ENCODE measurements around the gene NAGK.

Gene NAGK

DNA sequence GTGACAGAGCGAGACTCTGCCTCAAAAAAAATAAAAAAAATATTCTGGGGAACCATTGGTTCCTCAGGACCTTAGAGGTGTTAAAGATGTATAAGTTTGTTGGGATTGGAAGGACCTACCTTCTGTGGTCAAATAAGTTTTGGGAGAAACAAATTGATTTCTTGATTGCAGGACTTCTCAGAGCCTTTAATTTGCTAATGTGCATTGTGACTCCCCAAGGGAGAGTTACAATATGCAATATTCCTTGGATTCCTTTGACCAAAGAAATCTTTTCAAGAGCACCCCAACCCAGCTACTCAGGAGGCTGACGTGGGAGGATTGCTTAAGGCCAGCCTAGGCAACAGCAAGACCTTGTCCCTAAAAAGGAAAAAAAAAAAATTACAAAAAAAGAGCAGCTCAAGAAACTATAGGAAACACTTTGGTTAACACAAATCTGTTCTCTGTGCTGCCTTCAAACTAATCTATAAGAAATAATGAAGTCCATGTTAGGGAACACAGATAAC is 6.5 kb downstream of the NAGK start:
- H3K9me3 ChIP-seq (ENCODE audit: control insufficient read depth, insufficient read depth, low read depth, low read length), result no peaks in the 10 kb centered on the region
- CTCF ChIA-PET, result no interaction called here
- H3K36me3 ChIP-seq (ENCODE audit: control insufficient read depth in 2 of 2, insufficient read depth in 1 of 2, low read length in 2 of 2), result peaks cover 7 to 92% of the 10 kb centered on the region in 2 experiments; a peak in 2 of 3 replicates
- H3K27ac ChIP-seq (ENCODE audit: extremely low read depth, low read depth, low read length), result no peak overlapping the region
- H3K4me3 ChIP-seq (ENCODE audit: low read depth, low read length), result no peak overlapping the region
- no peaks in the 10 kb centered on the region for H3K4me1 ChIP-seq (ENCODE audit: control insufficient read depth, insufficient read depth, low read length)
- TF ChIP-seq ZNF148 (tag by site-specific recombination; IDR thresholded peaks at IDR 0.05; ENCODE audit: borderline replicate concordance), result no peak
- 0 out of 2 replicates have a peak, but pooled peaks have one; percentile 73 for TF ChIP-seq ZNF239 (tag by site-specific recombination; IDR thresholded peaks at IDR 0.05)
- POLR2A ChIA-PET, result no interaction called here

DNA sequence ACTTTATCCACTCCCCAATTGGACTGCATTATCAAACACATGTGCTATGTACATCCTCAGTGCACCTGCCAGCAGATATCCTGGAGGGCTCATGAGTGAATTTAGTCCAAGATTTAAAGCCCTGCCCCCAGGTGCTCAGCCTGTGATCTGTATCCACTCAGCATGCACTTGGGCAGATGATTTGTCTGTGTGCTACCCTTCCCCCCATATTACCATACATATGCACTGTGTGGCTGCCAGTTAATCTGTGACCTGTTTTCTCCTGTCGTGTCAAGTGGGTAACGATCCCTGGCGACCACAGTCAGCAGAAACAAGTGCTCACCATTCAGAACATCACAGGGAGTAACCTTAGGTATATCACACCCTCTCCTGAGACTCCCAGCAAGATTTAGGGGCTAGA is 10.2 kb downstream of the NAGK start:
- TF ChIP-seq ZBTB26 (tag by site-specific recombination; optimal IDR thresholded peaks at IDR 0.05) (no peak), IKZF3 (tag by site-specific recombination; IDR thresholded peaks at IDR 0.05) (no peak), KLF10 (tag by site-specific recombination; IDR thresholded peaks at IDR 0.05) (no peak), KLF16 (tag by site-specific recombination; IDR thresholded peaks at IDR 0.05) (no peak), SETDB1 (IDR thresholded peaks at IDR 0.05; ENCODE audit: insufficient read length, low read length) (no peak)
- Histone ChIP-seq H3K4me3 (ENCODE audit: low read depth, low read length) (no peak overlapping the region), H3K27ac (ENCODE audit: extremely low read depth, low read depth, low read length) (no peak overlapping the region), H3K36me3 (ENCODE audit: control insufficient read depth in 2 of 2, insufficient read depth in 1 of 2, low read length in 2 of 2) (peaks cover 2 to 59% of the 10 kb centered on the region in 2 experiments; a peak in 2 of 3 replicates), H3K9me3 (ENCODE audit: control insufficient read depth, insufficient read depth, low read depth, low read length) (no peaks in the 10 kb centered on the region), H3K4me1 (ENCODE audit: control insufficient read depth, insufficient read depth, low read length) (no peaks in the 10 kb centered on the region)
- CTCF ChIA-PET, result no interaction called here
- POLR2A ChIA-PET, result no interaction called here

- Histone ChIP-seq H3K4me3 (ENCODE audit: low read depth, low read length) (no peak overlapping the region), H3K9me3 (ENCODE audit: control insufficient read depth, insufficient read depth, low read depth, low read length) (no peaks in the 10 kb centered on the region), H3K4me1 (ENCODE audit: control insufficient read depth, insufficient read depth, low read length) (no peaks in the 10 kb centered on the region), H3K36me3 (ENCODE audit: control insufficient read depth in 2 of 2, insufficient read depth in 1 of 2, low read length in 2 of 2) (peaks cover 0 to 19% of the 10 kb centered on the region in 2 experiments; a peak in 1 of 3 replicates), H3K27ac (ENCODE audit: extremely low read depth, low read depth, low read length) (no peak overlapping the region)
- ChIA-PET CTCF (interaction anchor here (1.1 to 1.8 kb wide), 2 partner anchors 12 to 18 kb away, joined by 4 to 7 read pairs; no protein-coding TSS in a partner anchor), POLR2A (interaction anchor here (3.1 kb wide), 1 partner anchor 14 kb away, joined by 13 read pairs; the partner anchor contains the start of gene NAGK)
- no peak for TF ChIP-seq OSR2 (tag by site-specific recombination; IDR thresholded peaks at IDR 0.05)
- no peak for TF ChIP-seq SP3 (tag by site-specific recombination; IDR thresholded peaks at IDR 0.05)
- no peak for TF ChIP-seq REST (tag by site-specific recombination; IDR thresholded peaks at IDR 0.05)
- TF ChIP-seq ZNF391 (tag by site-specific recombination; IDR thresholded peaks at IDR 0.05; ENCODE audit: borderline replicate concordance, low read depth), result no peak
- TF ChIP-seq ZSCAN5A (tag by site-specific recombination; IDR thresholded peaks at IDR 0.05), result no peak
- no peak for TF ChIP-seq ZSCAN4 (tag by site-specific recombination; IDR thresholded peaks at IDR 0.05)
- TF ChIP-seq MEIS1 (CRISPR knock-in tag; IDR thresholded peaks at IDR 0.05; ENCODE audit: borderline replicate concordance), result no peak
- TF ChIP-seq ZNF133 (tag by site-specific recombination; IDR thresholded peaks at IDR 0.05), result no peak
- TF ChIP-seq, protein P1, sequence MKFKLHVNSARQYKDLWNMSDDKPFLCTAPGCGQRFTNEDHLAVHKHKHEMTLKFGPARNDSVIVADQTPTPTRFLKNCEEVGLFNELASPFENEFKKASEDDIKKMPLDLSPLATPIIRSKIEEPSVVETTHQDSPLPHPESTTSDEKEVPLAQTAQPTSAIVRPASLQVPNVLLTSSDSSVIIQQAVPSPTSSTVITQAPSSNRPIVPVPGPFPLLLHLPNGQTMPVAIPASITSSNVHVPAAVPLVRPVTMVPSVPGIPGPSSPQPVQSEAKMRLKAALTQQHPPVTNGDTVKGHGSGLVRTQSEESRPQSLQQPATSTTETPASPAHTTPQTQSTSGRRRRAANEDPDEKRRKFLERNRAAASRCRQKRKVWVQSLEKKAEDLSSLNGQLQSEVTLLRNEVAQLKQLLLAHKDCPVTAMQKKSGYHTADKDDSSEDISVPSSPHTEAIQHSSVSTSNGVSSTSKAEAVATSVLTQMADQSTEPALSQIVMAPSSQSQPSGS (tag by site-specific recombination; IDR thresholded peaks at IDR 0.05; ENCODE audit: low read depth), result no peak
- no peak for TF ChIP-seq ZBTB48 (tag by site-specific recombination; IDR thresholded peaks at IDR 0.05)
- no peak for TF ChIP-seq ZSCAN30 (tag by site-specific recombination; IDR thresholded peaks at IDR 0.05)
Observed at GRCh38 chr2:71082402-71083252, 14.2 kb downstream of the NAGK start.
